Endothelial cell of umbilical vein (primary cell): ENCODE results near the gene SWI5. TPM values are rescaled to one million over a fixed set of nuclear protein-coding genes. Genes with fewer than 3 reads are reported as not detected.

ENCODE experiments used
- BruUV-seq: library from RNA; stranded (reverse); fragments of 400-500 nt; replicated peaks from 2 replicates; lab custom pipeline; 2021; lab: Mats Ljungman, UMichigan
- CTCF ChIA-PET: fragments of 300-600, 350-600 bp; sonication (Branson Sonifier 250); formaldehyde crosslinking; loops from one replicate; lab custom pipeline; 2021; ENCODE audit warnings: antibody characterized with exemption, inconsistent platforms; lab: Charles Lee
- POLR2A ChIA-PET: fragments of 300-600, 350-600 bp; sonication (Branson Sonifier 250); formaldehyde crosslinking; loops from one replicate; lab custom pipeline; 2021; ENCODE audit warnings: antibody characterized with exemption, inconsistent platforms; lab: Charles Lee
- DNase-seq: peaks from one replicate; pipeline ENCODE4 v3.0.0-alpha.2; 2011; ENCODE audit warnings: low read depth, low spot score
- FAIRE-seq: peaks from 2 replicates; lab custom pipeline; 2011; peaks lifted over from hg19 to GRCh38; lab: Jason Lieb, UNC
- H2AFZ ChIP-seq: 2 replicates; pipeline ENCODE4 v1.6.0; 2012; ENCODE audit warnings: low read depth, low read length, control low read depth, inconsistent platforms
- H3K27ac ChIP-seq: 2 replicates; pipeline ENCODE4 v1.5.1; 2011; ENCODE audit warnings: low read depth, mild to moderate bottlenecking, control low read depth, low read length, moderate library complexity; ENCODE audit not compliant: insufficient read depth
- H3K27me3 ChIP-seq, 2 experiments: 2 replicates each; pipeline versions ENCODE4 v1.6.0 to v1.6.1; 2011; ENCODE audit warnings: low read length in 2 of 2, mixed read lengths in 1 of 2; ENCODE audit not compliant: control insufficient read depth in 2 of 2, insufficient read depth in 2 of 2
- H3K36me3 ChIP-seq, 2 experiments: 2 replicates in 1 of 2; 3 replicates in 1 of 2; pipeline ENCODE4 v1.5.1; 2011; ENCODE audit warnings: low read length in 2 of 2, mild to moderate bottlenecking in 1 of 2, moderate library complexity in 1 of 2; ENCODE audit not compliant: control insufficient read depth in 2 of 2, insufficient read depth in 2 of 2; ENCODE audit errors: extremely low read depth in 1 of 2
- H3K4me1 ChIP-seq: 3 replicates; pipeline ENCODE4 v1.5.1; 2011; ENCODE audit warnings: mild to moderate bottlenecking, low read length; ENCODE audit not compliant: control insufficient read depth, insufficient read depth; ENCODE audit errors: extremely low read depth
- H3K4me2 ChIP-seq: 2 replicates; pipeline ENCODE4 v1.6.1; 2011; ENCODE audit warnings: low read length, control low read depth, mixed read lengths; ENCODE audit not compliant: insufficient read depth
- H3K4me3 ChIP-seq, 3 experiments: fragments of 200-600 bp in 1 of 3; sonication (generic), shearing (Covaris generic) in 1 of 3; replicated peaks in 1 of 3; 2 replicates each; pipeline ENCODE4 v1.5.1; 2011 to 2016; ENCODE audit warnings: control low read depth in 3 of 3, low read length in 3 of 3, mild to moderate bottlenecking in 2 of 3, inconsistent platforms in 1 of 3, low read depth in 1 of 3, moderate library complexity in 1 of 3; ENCODE audit not compliant: insufficient read depth in 1 of 3
- H3K79me2 ChIP-seq: 2 replicates; pipeline ENCODE4 v1.6.0; 2012; ENCODE audit warnings: low read length, inconsistent platforms; ENCODE audit not compliant: control insufficient read depth, insufficient read depth
- H3K9ac ChIP-seq: replicated peaks from 2 replicates; pipeline ENCODE3; 2011; ENCODE audit warnings: low read length, control low read depth; ENCODE audit not compliant: insufficient read depth; ENCODE audit errors: extremely low read depth
- H3K9me1 ChIP-seq: replicated peaks from 3 replicates; pipeline ENCODE4 v1.6.0; 2011; ENCODE audit warnings: mild to moderate bottlenecking, low read length; ENCODE audit not compliant: control insufficient read depth, insufficient read depth; ENCODE audit errors: extremely low read depth
- H3K9me3 ChIP-seq: replicated peaks from 2 replicates; pipeline ENCODE4 v1.5.1; 2012; ENCODE audit warnings: low read length, inconsistent platforms; ENCODE audit not compliant: control insufficient read depth, insufficient read depth
- H4K20me1 ChIP-seq: replicated peaks from 2 replicates; pipeline ENCODE3; 2011; ENCODE audit warnings: mild to moderate bottlenecking, low read length; ENCODE audit not compliant: control insufficient read depth, insufficient read depth; ENCODE audit errors: extremely low read depth
- EZH2 ChIP-seq: IDR thresholded peaks from 2 replicates; pipeline ENCODE4 v1.6.1; 2012; ENCODE audit warnings: borderline replicate concordance, low read depth, mild to moderate bottlenecking, moderate library complexity, low read length, inconsistent platforms; ENCODE audit not compliant: severe bottlenecking
- FOS ChIP-seq: IDR thresholded peaks from 2 replicates; pipeline ENCODE4 v1.6.1; 2011; ENCODE audit warnings: mild to moderate bottlenecking, low read length, moderate library complexity, borderline replicate concordance; ENCODE audit not compliant: insufficient read depth
- GATA2 ChIP-seq: IDR thresholded peaks from 2 replicates; pipeline ENCODE4 v1.7.0; 2011; ENCODE audit warnings: low read depth, mild to moderate bottlenecking, moderate library complexity, mixed read lengths, low read length; ENCODE audit not compliant: insufficient read length, insufficient read depth
- JUN ChIP-seq: IDR thresholded peaks from 2 replicates; pipeline ENCODE4 v1.6.1; 2011; ENCODE audit warnings: borderline replicate concordance, low read depth; ENCODE audit not compliant: insufficient read length, insufficient read depth
- MAX ChIP-seq: IDR thresholded peaks from 2 replicates; pipeline ENCODE4 v1.6.1; 2011; ENCODE audit not compliant: insufficient read depth, insufficient read length
- MYC ChIP-seq: IDR thresholded peaks from one replicate; pipeline ENCODE4 v1.6.1; 2011; ENCODE audit warnings: mild to moderate bottlenecking, low read depth, low read length
- POLR2A ChIP-seq: IDR thresholded peaks from 2 replicates; pipeline ENCODE4 v1.6.1; 2012; ENCODE audit warnings: low read depth, mild to moderate bottlenecking, control low read depth, low read length
- POLR2AphosphoS5 ChIP-seq: IDR thresholded peaks from 2 replicates; pipeline ENCODE4 v1.6.1; 2012; ENCODE audit warnings: low read depth, mild to moderate bottlenecking, control low read depth, low read length, moderate library complexity; ENCODE audit not compliant: insufficient read depth
- dilution Hi-C: fragments of 300-500 bp; cut with MboI; formaldehyde crosslinking; loops from one replicate; pipeline ENCODE4 v1.15.0; 2019; ENCODE audit warnings: low sequenced_read_pairs; ENCODE audit not compliant: extremely low pct_ligation_motif_present
- intact Hi-C: fragments of 100-400 bp; cut with micrococcal nuclease; formaldehyde crosslinking; loops from one replicate; pipeline ENCODE4 v1.10.0; 2022
- polyA plus RNA-seq, 4 experiments: library from polyadenylated mRNA; depleted of rRNA in 3 of 4; stranded (reverse) in 3 of 4; unstranded in 1 of 4; fragments of >200 nt; gene quantifications; 2 replicates each; pipeline versions ENCODE4 v1.2.1 to v1.2.3, GENCODE V29; 2011 to 2012; ENCODE audit warnings: missing spikeins in 1 of 4
- total RNA-seq: library from RNA; stranded (reverse); gene quantifications from 2 replicates; pipeline ENCODE4 v1.2.3, GENCODE V29; 2021
- TF ChIP-seq, protein P1 (sequence below), 2 donors: IDR thresholded peaks; 1 replicate in 1 of 2; 2 replicates in 1 of 2; pipeline ENCODE4 v1.5.1; 2011; ENCODE audit warnings: low read length in 2 of 2, mild to moderate bottlenecking in 2 of 2, moderate library complexity in 2 of 2, control low read depth in 1 of 2, inconsistent platforms in 1 of 2, low read depth in 1 of 2; ENCODE audit not compliant: insufficient read depth in 1 of 2; ENCODE audit errors: extremely low read depth in 1 of 2

The SWI5 gene
- total and polyA plus RNA-seq, 2 donors (not counting 3 experiments of a cell fraction or from before 2014, with no cell fraction given), result 21.2 to 58.0 TPM

DNA sequence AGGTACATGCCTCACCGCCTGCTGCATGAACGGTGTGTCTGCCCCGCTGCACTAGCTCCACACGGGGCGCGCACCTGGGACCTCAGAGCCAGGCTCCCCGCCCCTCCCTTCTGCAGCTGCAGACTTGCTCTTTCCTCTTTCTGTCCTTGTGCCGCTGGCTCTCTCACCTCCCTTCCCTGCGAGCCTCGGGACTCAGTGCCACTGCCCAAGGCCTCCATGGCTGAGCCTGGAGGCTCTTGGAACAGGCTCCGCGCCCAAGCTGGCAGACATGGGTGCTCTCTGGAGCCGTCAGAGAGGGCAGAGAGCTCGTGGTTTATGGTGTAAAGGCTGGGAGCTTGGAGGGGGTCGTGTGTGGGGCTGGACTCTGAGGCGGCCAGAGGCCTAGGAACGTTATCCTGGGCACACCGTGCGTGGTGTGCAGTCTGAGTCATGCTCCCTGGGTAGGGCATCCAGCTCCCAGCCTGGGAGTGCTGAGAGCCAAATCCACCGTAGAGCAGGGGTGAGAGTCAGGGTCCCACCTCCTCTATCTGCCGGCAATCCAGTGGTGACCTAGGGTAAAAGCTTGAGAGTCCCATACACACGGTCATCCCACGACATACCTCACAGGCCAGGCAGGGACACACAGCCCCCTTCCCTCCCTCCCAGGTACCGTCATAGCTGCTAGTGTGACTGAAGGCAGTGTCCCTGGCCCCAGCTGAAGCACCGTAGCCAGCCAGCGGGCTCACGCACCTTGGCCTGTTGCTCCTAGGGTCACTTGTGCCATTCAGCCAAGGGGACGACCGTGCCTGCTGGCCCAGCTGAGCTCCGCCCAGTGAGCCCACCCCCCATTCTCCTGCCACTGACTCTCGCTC lies 22.7 kb upstream of the SWI5 start:
- no peak overlapping the region for H2AFZ ChIP-seq
- intact Hi-C loops, result no loop called here
- DNase-seq (no peak), FAIRE-seq (no peak)
- H3K4me3 ChIP-seq, result no peak overlapping the region
- no TSS peak for BruUV-seq
- no peaks in the 10 kb centered on the region for H3K27me3 ChIP-seq
- ChIA-PET CTCF (interaction anchor here (1.6 kb wide), 1 partner anchor 50 kb away, joined by 6 read pairs; no protein-coding TSS in a partner anchor), POLR2A (no interaction called here)
- dilution Hi-C loops, result no loop called here
- no peak overlapping the region for H3K27ac ChIP-seq
- TF ChIP-seq POLR2AphosphoS5 (no peak), POLR2A (no peak), MYC (no peak), FOS (no peak), MAX (no peak), EZH2 (no peak), GATA2 (no peak), JUN (no peak)
- TF ChIP-seq, protein P1, sequence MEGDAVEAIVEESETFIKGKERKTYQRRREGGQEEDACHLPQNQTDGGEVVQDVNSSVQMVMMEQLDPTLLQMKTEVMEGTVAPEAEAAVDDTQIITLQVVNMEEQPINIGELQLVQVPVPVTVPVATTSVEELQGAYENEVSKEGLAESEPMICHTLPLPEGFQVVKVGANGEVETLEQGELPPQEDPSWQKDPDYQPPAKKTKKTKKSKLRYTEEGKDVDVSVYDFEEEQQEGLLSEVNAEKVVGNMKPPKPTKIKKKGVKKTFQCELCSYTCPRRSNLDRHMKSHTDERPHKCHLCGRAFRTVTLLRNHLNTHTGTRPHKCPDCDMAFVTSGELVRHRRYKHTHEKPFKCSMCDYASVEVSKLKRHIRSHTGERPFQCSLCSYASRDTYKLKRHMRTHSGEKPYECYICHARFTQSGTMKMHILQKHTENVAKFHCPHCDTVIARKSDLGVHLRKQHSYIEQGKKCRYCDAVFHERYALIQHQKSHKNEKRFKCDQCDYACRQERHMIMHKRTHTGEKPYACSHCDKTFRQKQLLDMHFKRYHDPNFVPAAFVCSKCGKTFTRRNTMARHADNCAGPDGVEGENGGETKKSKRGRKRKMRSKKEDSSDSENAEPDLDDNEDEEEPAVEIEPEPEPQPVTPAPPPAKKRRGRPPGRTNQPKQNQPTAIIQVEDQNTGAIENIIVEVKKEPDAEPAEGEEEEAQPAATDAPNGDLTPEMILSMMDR (IDR thresholded peaks at IDR 0.05; ENCODE audit: extremely low read depth in 1 of 2, insufficient read depth in 1 of 2, low read depth in 1 of 2, low read length in 2 of 2), result no peak
- H3K9me3 ChIP-seq, result no peaks in the 10 kb centered on the region
- H3K4me2 ChIP-seq, result no peak overlapping the region
- H3K4me1 ChIP-seq, result peaks cover 15% of the 10 kb centered on the region
- H4K20me1 ChIP-seq, result no peaks in the 10 kb centered on the region
- H3K36me3 ChIP-seq, result peaks cover 6 to 13% of the 10 kb centered on the region in 2 experiments
- no peaks in the 10 kb centered on the region for H3K9me1 ChIP-seq
- H3K79me2 ChIP-seq, result no peaks in the 10 kb centered on the region
- H3K9ac ChIP-seq, result no peak overlapping the region
